H1 (cell line): ENCODE measurements around the gene GGT7. TPM values are rescaled to one million over a fixed set of nuclear protein-coding genes. Genes with fewer than 3 reads are reported as not detected.

Experiments
- CTCF ChIA-PET: fragments of 300-600 bp; sonication (Branson Sonifier 250); formaldehyde crosslinking; loops from one replicate; lab custom pipeline; 2021; ENCODE audit not compliant: partially characterized antibody; lab: Charles Lee
- POLR2A ChIA-PET: fragments of 300-600 bp; sonication (Branson Sonifier 250); formaldehyde crosslinking; loops from one replicate; lab custom pipeline; 2021; ENCODE audit warnings: inconsistent platforms; ENCODE audit not compliant: partially characterized antibody; lab: Charles Lee
- DNase-seq, 2 experiments: peaks; one replicate each; pipeline versions ENCODE4 v3.0.0 to v3.0.0-alpha.2; 2010 to 2022; ENCODE audit warnings: low spot score in 2 of 2, low read depth in 1 of 2, mixed read lengths in 1 of 2
- FAIRE-seq: peaks from 2 replicates; lab custom pipeline; 2011; peaks lifted over from hg19 to GRCh38; lab: Jason Lieb, UNC
- H2AFZ ChIP-seq: 2 replicates; pipeline ENCODE4 v1.8.1; 2012; ENCODE audit warnings: low read length, inconsistent platforms
- H2AK5ac ChIP-seq: 2 replicates; pipeline ENCODE4 v1.6.1; 2013; ENCODE audit warnings: low read depth, low read length
- H2BK120ac ChIP-seq: replicated peaks from 2 replicates; pipeline ENCODE3; 2013; ENCODE audit warnings: low read depth, low read length, inconsistent platforms
- H2BK12ac ChIP-seq: 2 replicates; pipeline ENCODE4 v1.6.1; 2013; ENCODE audit warnings: low read depth, low read length
- H2BK15ac ChIP-seq: 2 replicates; pipeline ENCODE4 v1.6.1; 2013; ENCODE audit warnings: low read length
- H2BK20ac ChIP-seq: 2 replicates; pipeline ENCODE4 v1.6.1; 2013; ENCODE audit warnings: low read length
- H2BK5ac ChIP-seq: 2 replicates; pipeline ENCODE4 v1.6.1; 2013; ENCODE audit warnings: low read depth, low read length
- H3K14ac ChIP-seq: 2 replicates; pipeline ENCODE4 v1.6.1; 2013; ENCODE audit warnings: inconsistent platforms; ENCODE audit not compliant: insufficient read length
- H3K18ac ChIP-seq: 2 replicates; pipeline ENCODE4 v1.6.1; 2013; ENCODE audit warnings: low read length; ENCODE audit errors: extremely low read depth
- H3K23ac ChIP-seq: 2 replicates; pipeline ENCODE4 v1.6.1; 2013; ENCODE audit warnings: inconsistent platforms; ENCODE audit not compliant: insufficient read length
- H3K23me2 ChIP-seq: 2 replicates; pipeline ENCODE4 v1.6.1; 2013; ENCODE audit warnings: low read depth, low read length
- H3K27ac ChIP-seq: 2 replicates; pipeline ENCODE4 v1.6.1; 2011; ENCODE audit warnings: low read depth, low read length, inconsistent platforms
- H3K27me3 ChIP-seq, 4 experiments: replicated peaks in 1 of 4; 1 replicate in 1 of 4; 2 replicates in 3 of 4; pipeline versions ENCODE4 v1.6.1 to v1.8.1; 2011 to 2013; ENCODE audit warnings: low read length in 3 of 4, mild to moderate bottlenecking in 3 of 4, inconsistent platforms in 2 of 4, mixed read lengths in 2 of 4, moderate library complexity in 1 of 4; ENCODE audit not compliant: control insufficient read depth in 3 of 4, insufficient read depth in 3 of 4; ENCODE audit errors: extremely low read depth in 1 of 4
- H3K36me3 ChIP-seq, 4 experiments: 2 replicates each; pipeline versions ENCODE4 v1.6.1 to v1.8.1; 2011 to 2013; ENCODE audit warnings: mild to moderate bottlenecking in 4 of 4, low read length in 3 of 4, moderate library complexity in 2 of 4, control low read depth in 1 of 4, inconsistent platforms in 1 of 4; ENCODE audit not compliant: insufficient read depth in 4 of 4, control insufficient read depth in 2 of 4
- H3K4ac ChIP-seq: replicated peaks from 2 replicates; pipeline ENCODE3; 2013; ENCODE audit warnings: low read length, low read depth, mixed read lengths, inconsistent platforms; ENCODE audit not compliant: insufficient read length
- H3K4me1 ChIP-seq, 4 experiments: replicated peaks in 1 of 4; 1 replicate in 1 of 4; 2 replicates in 3 of 4; pipeline versions ENCODE4 v1.6.1 to v1.8.1; 2011 to 2013; ENCODE audit warnings: low read length in 3 of 4, inconsistent platforms in 2 of 4, mixed read lengths in 1 of 4; ENCODE audit not compliant: insufficient read depth in 4 of 4, control insufficient read depth in 3 of 4
- H3K4me2 ChIP-seq, 2 experiments: 2 replicates each; pipeline versions ENCODE4 v1.6.1 to v1.8.1; 2011 to 2013; ENCODE audit warnings: low read depth in 2 of 2, low read length in 2 of 2, control low read depth in 1 of 2, inconsistent platforms in 1 of 2, mild to moderate bottlenecking in 1 of 2; ENCODE audit not compliant: insufficient read depth in 1 of 2
- H3K4me3 ChIP-seq, 4 experiments: fragments of 200-600, 300-600 bp in 1 of 4; sonication (generic), shearing (Covaris generic), sonication (Bioruptor Twin) in 1 of 4; 2 replicates each; pipeline versions ENCODE4 v1.5.1 to v1.8.1; 2011 to 2016; ENCODE audit warnings: low read length in 4 of 4, low read depth in 3 of 4, control low read depth in 2 of 4, inconsistent platforms in 2 of 4, mild to moderate bottlenecking in 2 of 4, mixed read lengths in 1 of 4, moderate library complexity in 1 of 4; ENCODE audit not compliant: insufficient read depth in 2 of 4; ENCODE audit errors: extremely low read depth in 1 of 4
- H3K56ac ChIP-seq: replicated peaks from 2 replicates; pipeline ENCODE3; 2013; ENCODE audit warnings: low read depth, mild to moderate bottlenecking, mixed read lengths, low read length, inconsistent platforms; ENCODE audit not compliant: insufficient read length
- H3K79me1 ChIP-seq: 2 replicates; pipeline ENCODE4 v1.6.1; 2013; ENCODE audit warnings: low read depth, low read length, control low read depth
- H3K79me2 ChIP-seq, 2 experiments: 2 replicates each; pipeline versions ENCODE4 v1.6.1 to v1.8.1; 2012 to 2013; ENCODE audit warnings: low read length in 2 of 2, mild to moderate bottlenecking in 2 of 2, inconsistent platforms in 1 of 2; ENCODE audit not compliant: insufficient read depth in 2 of 2, control insufficient read depth in 1 of 2
- H3K9ac ChIP-seq, 4 experiments: replicated peaks in 1 of 4; 1 replicate in 1 of 4; 2 replicates in 3 of 4; pipeline versions ENCODE4 v1.6.1 to v1.8.1; 2011 to 2013; ENCODE audit warnings: low read depth in 3 of 4, low read length in 3 of 4, control low read depth in 2 of 4, mild to moderate bottlenecking in 2 of 4, moderate library complexity in 2 of 4, inconsistent platforms in 1 of 4; ENCODE audit errors: extremely low read depth in 1 of 4
- H3K9me3 ChIP-seq, 2 experiments: 2 replicates each; pipeline versions ENCODE4 v1.6.1 to v1.8.1; 2012 to 2013; ENCODE audit warnings: mild to moderate bottlenecking in 2 of 2, moderate library complexity in 2 of 2, control low read depth in 1 of 2, inconsistent platforms in 1 of 2, low read depth in 1 of 2, low read length in 1 of 2, mixed read lengths in 1 of 2; ENCODE audit not compliant: insufficient read depth in 2 of 2
- H4K20me1 ChIP-seq, 2 experiments: replicated peaks in 1 of 2; 2 replicates each; pipeline versions ENCODE3 to v1.8.1; 2011 to 2013; ENCODE audit warnings: inconsistent platforms in 2 of 2, low read length in 2 of 2, mild to moderate bottlenecking in 1 of 2; ENCODE audit not compliant: insufficient read depth in 2 of 2, control insufficient read depth in 1 of 2
- H4K5ac ChIP-seq: 2 replicates; pipeline ENCODE4 v1.6.1; 2013; ENCODE audit warnings: low read length, low read depth, mixed read lengths, inconsistent platforms; ENCODE audit not compliant: insufficient read length
- H4K8ac ChIP-seq: 2 replicates; pipeline ENCODE4 v1.8.0; 2013; ENCODE audit warnings: mild to moderate bottlenecking, moderate library complexity, low read length, inconsistent platforms; ENCODE audit not compliant: insufficient read depth; ENCODE audit errors: extremely low read depth
- H4K91ac ChIP-seq: replicated peaks from 2 replicates; pipeline ENCODE3; 2013; ENCODE audit warnings: low read length, mixed read lengths, inconsistent platforms; ENCODE audit not compliant: insufficient read length
- JUND ChIP-seq: IDR thresholded peaks from 2 replicates; pipeline ENCODE4 v1.6.1; 2011; ENCODE audit warnings: mild to moderate bottlenecking, improper control_type of control experiment, low read length
- MAFK ChIP-seq: IDR thresholded peaks from 2 replicates; pipeline ENCODE4 v1.6.1; 2012; ENCODE audit warnings: low read depth, mild to moderate bottlenecking, improper control_type of control experiment, low read length
- PHF8 ChIP-seq: fragments of 200-600 bp; sonication (generic); conservative IDR thresholded peaks from 2 replicates; pipeline ENCODE4 v1.7.1; 2012; ENCODE audit warnings: low read depth, mild to moderate bottlenecking, inconsistent platforms, low read length, moderate library complexity
- TBP ChIP-seq: IDR thresholded peaks from 2 replicates; pipeline ENCODE4 v1.6.1; 2011; ENCODE audit warnings: low read depth, low read length, improper control_type of control experiment
- TCF12 ChIP-seq: IDR thresholded peaks from 2 replicates; pipeline ENCODE4 v1.6.1; 2011; ENCODE audit warnings: low read depth, mild to moderate bottlenecking, low read length
- TEAD4 ChIP-seq: IDR thresholded peaks from 2 replicates; pipeline ENCODE4 v1.6.1; 2012; ENCODE audit warnings: low read depth, low read length, inconsistent platforms, mixed read lengths
- WGBS, 2 experiments: shearing (Covaris generic) in 1 of 2; methylation state at CpG; one replicate each; pipeline versions ENCODE4 v1.1.6 to v1.1.7; 2013 to 2015; ENCODE audit warnings: low lambda C conversion rate in 2 of 2, mixed read lengths in 2 of 2, inconsistent platforms in 1 of 2, low coverage in 1 of 2, missing lambda C conversion rate in 1 of 2; ENCODE audit not compliant: insufficient replicate concordance in 2 of 2, insufficient coverage in 1 of 2, insufficient read length in 1 of 2; ENCODE audit errors: extremely low coverage in 1 of 2, missing lambda C conversion rate in 1 of 2; 5-methylcytosine and 5-hydroxymethylcytosine counted together
- polyA plus RNA-seq, 7 experiments: library from polyadenylated mRNA; depleted of rRNA in 3 of 7; stranded (reverse) in 5 of 7; unstranded in 2 of 7; fragments of >200 nt in 5 of 7; fragments of 200-250 nt in 2 of 7; gene quantifications; 1 replicate in 5 of 7; 2 replicates in 1 of 7; 4 replicates in 1 of 7; pipeline versions ENCODE4 v1.2.1 to v1.2.3, GENCODE V29; 2011 to 2013; ENCODE audit warnings: missing spikeins in 2 of 7, mixed read lengths in 2 of 7
- total RNA-seq: library from RNA; stranded (reverse); fragmentation: NEBNext Ultra II Directional; extraction: Animal tissue kit (Norgen Biotek cat#: 25700); gene quantifications from 2 replicates; pipeline ENCODE4 v1.2.1, GENCODE V29; 2021

Gene GGT7
- total and polyA plus RNA-seq, 2 of the 8 experiments (the other 6 are each of a cell fraction or from before 2014, with no cell fraction given): 20.2 to 25.5 TPM

DNA sequence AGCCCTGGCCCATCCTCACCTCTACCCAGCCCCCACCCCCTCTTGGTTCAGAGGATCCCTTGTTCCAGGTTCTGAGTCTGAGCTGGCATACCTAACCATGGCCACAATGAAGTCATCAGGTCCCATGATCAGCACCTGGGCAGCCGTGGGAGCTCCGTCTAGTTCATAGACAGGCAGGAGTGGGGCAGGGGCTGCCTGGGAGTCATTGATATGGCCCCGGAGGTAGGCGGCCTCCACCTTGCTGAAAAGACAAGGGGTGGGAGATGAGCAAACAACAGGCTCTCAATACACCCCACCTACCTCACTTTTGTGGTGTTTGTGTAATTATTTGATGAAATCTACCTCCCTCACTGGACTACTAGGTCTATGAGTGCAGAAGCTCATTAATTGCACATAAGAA is 20.4 kb downstream of the GGT7 start:
- no peak overlapping the region for H2BK5ac ChIP-seq
- H2BK12ac ChIP-seq: no peak overlapping the region
- H4K91ac ChIP-seq: no peak overlapping the region
- H3K9me3 ChIP-seq: no peaks in the 10 kb centered on the region
- H3K79me1 ChIP-seq: no peaks in the 10 kb centered on the region; the same call in 1 of the 2 replicates
- no peak overlapping the region for H3K56ac ChIP-seq
- H2AK5ac ChIP-seq: no peak overlapping the region
- ChIA-PET POLR2A (interaction anchor here (0.7 to 1.2 kb wide), 2 partner anchors 120 to 136 kb away, joined by 3 read pairs; no protein-coding TSS in a partner anchor), CTCF (interaction anchor here (0.7 to 1.5 kb wide), 3 partner anchors 10 to 23 kb away, joined by 3 to 7 read pairs (median 4); no protein-coding TSS in a partner anchor)
- no peak overlapping the region for H3K9ac ChIP-seq
- FAIRE-seq (no peak), DNase-seq (no peak)
- H2AFZ ChIP-seq: no peak overlapping the region
- no peak overlapping the region for H3K18ac ChIP-seq
- WGBS, 2 experiments: 91% methylated on average over 4 of the region's 4 CpGs; no CpG with 5 or more reads in 1 of the 2 experiments
- H3K4me3 ChIP-seq: no peak overlapping the region
- no peaks in the 10 kb centered on the region; the same call in 1 of the 2 replicates for H3K23me2 ChIP-seq
- no peak overlapping the region for H3K27ac ChIP-seq
- no peak overlapping the region for H4K5ac ChIP-seq
- H3K23ac ChIP-seq: no peak overlapping the region
- H2BK20ac ChIP-seq: no peak overlapping the region
- no peaks in the 10 kb centered on the region for H3K27me3 ChIP-seq
- no peaks in the 10 kb centered on the region for H3K79me2 ChIP-seq
- no peaks in the 10 kb centered on the region for H3K4me1 ChIP-seq
- H4K8ac ChIP-seq: no peak overlapping the region
- H3K36me3 ChIP-seq: peaks cover 2 to 26% (median 11%) of the 10 kb centered on the region in 4 experiments; a peak in 5 of 8 replicates
- H3K4me2 ChIP-seq: no peak overlapping the region
- H2BK15ac ChIP-seq: no peak overlapping the region
- H2BK120ac ChIP-seq: no peak overlapping the region
- no peak overlapping the region for H3K14ac ChIP-seq
- no peaks in the 10 kb centered on the region for H4K20me1 ChIP-seq
- no peak overlapping the region for H3K4ac ChIP-seq
- TF ChIP-seq TBP: no peak
- no peak for TF ChIP-seq PHF8
- TF ChIP-seq MAFK: no peak
- TF ChIP-seq JUND: no peak
- no peak for TF ChIP-seq TEAD4
- TF ChIP-seq TCF12: no peak
